ENCODE data around the gene GATM.
A peak's percentile ranks its signal among the peaks of the same experiment; 100 is the strongest.

The GATM gene

GRCh38 chr15:45378149-45378912 lies at the start of gene GATM:
TSS of gene GATM (minus strand) at chr15:45378544. CDS start at chr15:45378453, 91 bp downstream.
- DNase-seq, result peak; percentile 60

- no peak for DNase-seq
These were observed 48.7 kb upstream of the GATM start for GRCh38 chr15:45427085-45427484.

- DNase-seq, result peak; percentile 74
These were observed 46.8 kb upstream of the GATM start for GRCh38 chr15:45425135-45425534.

GRCh38 chr15:45424429-45424828 lies 46.1 kb upstream of the GATM start:
- DNase-seq, result no peak

- no peak for DNase-seq
These were observed 39.1 kb upstream of the GATM start for GRCh38 chr15:45417303-45417950.

GRCh38 chr15:45414215-45414885 lies 36.0 kb upstream of the GATM start:
- DNase-seq, result no peak

- no peak for DNase-seq
These were observed 31.3 kb upstream of the GATM start for GRCh38 chr15:45409596-45409995.

GRCh38 chr15:45407786-45408185 lies 29.4 kb upstream of the GATM start:
- no peak for DNase-seq

- peak; percentile 66 for DNase-seq
These were observed 24.9 kb upstream of the GATM start for GRCh38 chr15:45402955-45403877.

GRCh38 chr15:45402162-45402954 lies 24.0 kb upstream of the GATM start:
- peak; percentile 100 for DNase-seq

- DNase-seq, result no peak
These were observed 23.4 kb upstream of the GATM start for GRCh38 chr15:45401665-45402161.

GRCh38 chr15:45399381-45400212 lies 21.3 kb upstream of the GATM start:
- peak; percentile 80 for DNase-seq

GRCh38 chr15:45397116-45397665 lies 18.8 kb upstream of the GATM start:
- DNase-seq, result no peak

GRCh38 chr15:45395943-45396342 lies 17.6 kb upstream of the GATM start:
- no peak for DNase-seq

- no peak for DNase-seq
These were observed 16.3 kb upstream of the GATM start for GRCh38 chr15:45394681-45395080.

- DNase-seq, result peak; percentile 15
These were observed 15.5 kb upstream of the GATM start for GRCh38 chr15:45393851-45394250.

GRCh38 chr15:45392584-45392855 lies 14.2 kb upstream of the GATM start:
- peak; percentile 60 for DNase-seq

GRCh38 chr15:45391746-45392583 lies 13.6 kb upstream of the GATM start:
- peak; percentile 92 for DNase-seq

- DNase-seq, result no peak
These were observed 11.0 kb upstream of the GATM start for GRCh38 chr15:45389351-45389750.

Measured in inflammatory macrophage treated with lipopolysaccharide for 4 hours (primary cell).